GM19397 (cell line): ENCODE data around the gene MYH16.
"Not testable (repeated sequence)": the region's sequence is repeated elsewhere in the genome, so short reads cannot be mapped to it uniquely, and the experiment has no call there.

Experiments used
- ATAC-seq: cut with Tn5 transposase; IDR thresholded peaks from one replicate; pipeline ENCODE4 v1.9.1; 2021; ENCODE audit warnings: mild to moderate bottlenecking, moderate library complexity; ENCODE audit not compliant: unreplicated experiment

The MYH16 gene

DNA sequence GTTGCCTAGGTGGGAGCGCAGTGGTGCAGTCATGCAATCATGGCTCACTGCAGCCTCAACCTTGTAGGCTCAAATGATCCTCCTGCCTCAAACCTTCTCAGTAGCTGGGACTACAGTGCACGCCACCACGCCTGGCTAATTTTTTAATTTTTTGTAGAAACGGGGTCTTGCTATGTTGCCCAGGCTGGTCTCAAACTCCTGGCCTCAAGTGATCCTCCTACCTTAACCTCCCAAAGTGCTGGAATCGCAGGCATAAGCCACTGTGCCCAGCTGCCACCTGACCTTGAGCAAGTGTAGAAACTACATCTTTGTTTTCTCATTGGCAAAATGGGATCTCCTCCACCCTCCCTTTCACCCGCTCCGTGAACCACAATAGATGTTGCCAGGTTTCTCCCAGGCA lies 15.0 kb upstream of the MYH16 start:
- no peak for ATAC-seq

DNA sequence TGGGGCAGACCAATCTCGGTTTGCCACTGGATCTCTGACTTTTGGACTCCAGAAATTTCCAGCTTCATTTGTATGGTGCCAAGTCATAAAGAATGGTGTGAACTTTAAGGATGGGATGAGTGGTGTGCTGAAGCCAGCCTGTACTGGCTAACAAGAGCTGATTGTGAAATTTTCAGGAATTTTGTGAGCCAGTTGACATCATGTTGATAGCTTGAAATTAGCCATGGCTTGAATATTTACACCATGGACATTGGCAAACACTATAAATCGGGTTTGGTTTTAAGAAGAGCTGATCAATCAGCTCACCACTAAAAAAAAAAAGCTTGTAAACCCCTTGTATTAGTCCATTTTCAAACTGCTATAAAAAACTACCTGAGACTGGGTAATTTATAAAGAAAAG lies 14.1 kb upstream of the MYH16 start:
- ATAC-seq = no peak

GRCh38 chr7:99260395-99260794 lies 12.2 kb upstream of the MYH16 start:
- no peak for ATAC-seq

- ATAC-seq = no peak
Measured at GRCh38 chr7:99261646-99262045, 11.0 kb upstream of the MYH16 start.

DNA sequence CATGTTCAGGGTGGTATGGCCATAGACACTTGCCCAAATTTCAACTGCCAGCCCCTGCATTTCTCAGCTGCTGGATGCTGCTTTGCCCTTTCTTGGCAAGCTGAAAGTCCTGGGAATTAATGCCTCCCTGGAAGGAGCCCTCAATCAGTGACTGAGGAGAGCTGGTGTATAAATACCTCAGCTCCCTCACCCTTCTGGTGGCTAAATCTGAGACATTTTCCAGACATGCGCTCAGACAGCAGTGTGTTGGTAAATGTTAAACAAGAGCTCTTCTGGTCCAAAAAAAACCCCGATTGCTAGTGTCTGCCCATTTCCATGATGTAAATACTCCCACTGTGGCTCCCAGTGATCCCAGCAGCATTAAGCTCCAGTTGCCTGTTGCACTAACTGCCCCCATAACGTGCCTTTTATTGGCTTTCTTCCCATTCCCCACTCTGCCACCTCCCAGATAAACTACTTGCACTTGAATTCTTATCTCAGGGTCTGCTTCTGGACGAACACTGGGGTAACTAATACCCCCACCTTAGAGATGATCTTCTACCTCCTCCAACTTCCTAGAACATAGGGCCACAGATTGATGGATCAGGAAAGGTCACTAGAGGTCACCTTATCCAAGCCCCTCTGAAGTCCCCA lies 6.7 kb upstream of the MYH16 start:
- no peak for ATAC-seq

GRCh38 chr7:99267481-99267840 lies 5.2 kb upstream of the MYH16 start:
- ATAC-seq = no peak

DNA sequence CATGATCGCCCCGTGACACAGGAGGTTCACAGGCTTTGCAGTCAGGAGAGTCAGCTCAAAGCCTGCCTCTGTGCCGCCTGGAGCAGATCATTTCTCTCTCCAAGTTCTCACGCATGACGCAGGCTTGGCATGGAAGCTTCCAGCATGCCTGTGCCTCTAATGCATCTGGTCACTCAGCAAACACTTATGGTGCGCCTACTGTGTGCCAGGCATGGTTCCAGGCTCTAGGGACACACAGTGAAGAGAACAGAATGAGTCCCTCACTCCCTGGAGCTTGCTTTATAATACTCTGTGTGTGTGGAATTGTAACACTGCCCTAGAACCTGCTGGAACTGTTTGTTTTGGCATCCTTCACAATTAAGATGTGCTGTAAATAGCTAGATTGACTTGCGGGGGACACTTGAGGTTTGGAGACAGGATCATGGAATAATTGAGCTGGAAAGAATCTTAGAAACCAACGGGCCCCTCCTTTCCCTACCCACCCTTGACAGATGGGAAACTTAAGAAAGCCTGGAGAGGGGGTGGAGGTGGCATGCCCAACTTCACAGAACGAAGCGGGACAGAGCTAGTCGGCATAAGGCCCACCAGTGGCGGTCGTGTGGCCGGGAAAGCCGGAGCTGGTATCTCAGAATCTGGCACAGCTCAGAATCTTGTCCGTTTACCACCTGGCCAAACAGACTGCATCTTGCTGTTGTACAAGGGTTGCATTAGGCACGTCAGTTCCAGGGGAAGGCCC lies 4.6 kb upstream of the MYH16 start:
- no peak for ATAC-seq

DNA sequence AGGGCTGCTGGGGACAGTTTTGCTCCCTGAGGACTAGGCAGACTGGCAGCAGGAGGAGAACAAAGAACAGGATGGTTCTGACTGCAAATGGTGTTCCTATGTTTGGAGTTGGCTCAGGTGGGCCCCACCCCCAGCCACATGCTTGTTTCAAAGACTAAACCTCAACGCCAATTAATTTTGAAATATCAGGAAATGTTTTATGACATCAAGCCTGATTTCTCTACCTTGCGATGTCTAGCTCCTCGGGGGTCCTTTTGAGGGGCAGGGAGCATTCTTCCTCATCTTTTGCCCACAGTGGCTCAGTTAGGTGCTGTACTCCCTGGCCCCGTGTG lies 4.1 kb upstream of the MYH16 start:
- no peak for ATAC-seq

GRCh38 chr7:99270702-99271101 lies 1.9 kb upstream of the MYH16 start:
- no peak for ATAC-seq

- not testable (repeated sequence) for ATAC-seq
Measured at GRCh38 chr7:99273561-99273960, 922 bp downstream of the MYH16 start.

DNA sequence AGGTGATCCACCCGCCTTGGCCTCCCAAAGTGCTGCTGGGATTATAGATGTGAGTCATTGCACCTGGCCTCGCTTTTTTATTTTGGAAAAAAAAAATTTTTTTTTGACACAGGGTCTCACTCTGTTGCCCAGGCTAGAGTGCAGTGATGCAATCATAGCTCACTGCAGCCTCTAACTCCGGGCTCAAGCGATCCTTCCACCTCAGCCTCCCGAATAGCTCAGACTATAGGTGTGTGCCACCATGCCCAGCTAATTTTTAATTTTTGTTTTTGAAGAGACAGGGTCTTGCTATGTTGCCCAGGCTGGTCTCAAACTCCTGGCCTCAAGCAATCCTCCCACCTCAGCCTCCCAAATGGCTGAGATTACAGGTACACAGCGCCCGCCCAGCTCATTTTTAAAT lies 2.3 kb downstream of the MYH16 start:
- ATAC-seq = not testable (repeated sequence)

DNA sequence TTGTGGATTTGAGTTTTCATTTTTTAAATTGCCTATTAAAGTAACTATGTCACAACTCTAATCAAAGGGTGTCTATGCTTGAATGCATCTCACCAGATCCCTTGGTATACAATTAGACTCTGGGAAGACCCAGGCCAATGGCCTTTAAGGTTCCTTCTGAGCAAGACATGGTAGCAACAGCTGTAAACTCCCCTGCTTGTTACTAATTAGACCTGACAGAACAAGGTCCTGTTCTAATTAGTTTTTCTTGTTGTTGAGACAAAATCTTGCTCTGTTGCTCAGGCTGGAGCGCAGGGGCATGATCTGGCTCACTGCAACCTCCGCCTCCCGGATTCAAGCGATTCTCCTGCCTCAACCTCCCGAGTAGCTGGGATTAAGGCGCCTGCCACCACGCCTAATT lies 2.9 kb downstream of the MYH16 start:
- ATAC-seq = no peak

GRCh38 chr7:99278180-99278579 lies 5.5 kb downstream of the MYH16 start:
- no peak for ATAC-seq

DNA sequence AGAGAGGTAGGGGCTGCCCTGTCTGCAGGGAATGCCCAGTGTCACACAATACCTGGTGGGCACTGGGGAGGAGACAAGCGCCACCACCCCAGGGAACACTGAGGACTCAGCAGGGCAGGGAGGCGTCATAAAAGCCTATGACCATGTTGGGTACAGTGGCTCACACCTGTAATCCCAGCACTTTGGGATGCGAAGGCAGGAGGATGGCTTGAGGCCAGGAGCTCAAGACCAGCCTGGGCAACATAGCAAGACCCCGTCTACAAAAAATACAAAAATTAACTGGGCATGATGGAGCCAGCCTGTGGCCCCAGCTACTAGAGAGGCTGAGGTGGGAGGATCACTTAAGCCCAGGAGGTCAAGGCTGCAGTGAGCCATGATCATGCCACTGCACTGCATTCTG lies 11.5 kb downstream of the MYH16 start:
- not testable (repeated sequence) for ATAC-seq

DNA sequence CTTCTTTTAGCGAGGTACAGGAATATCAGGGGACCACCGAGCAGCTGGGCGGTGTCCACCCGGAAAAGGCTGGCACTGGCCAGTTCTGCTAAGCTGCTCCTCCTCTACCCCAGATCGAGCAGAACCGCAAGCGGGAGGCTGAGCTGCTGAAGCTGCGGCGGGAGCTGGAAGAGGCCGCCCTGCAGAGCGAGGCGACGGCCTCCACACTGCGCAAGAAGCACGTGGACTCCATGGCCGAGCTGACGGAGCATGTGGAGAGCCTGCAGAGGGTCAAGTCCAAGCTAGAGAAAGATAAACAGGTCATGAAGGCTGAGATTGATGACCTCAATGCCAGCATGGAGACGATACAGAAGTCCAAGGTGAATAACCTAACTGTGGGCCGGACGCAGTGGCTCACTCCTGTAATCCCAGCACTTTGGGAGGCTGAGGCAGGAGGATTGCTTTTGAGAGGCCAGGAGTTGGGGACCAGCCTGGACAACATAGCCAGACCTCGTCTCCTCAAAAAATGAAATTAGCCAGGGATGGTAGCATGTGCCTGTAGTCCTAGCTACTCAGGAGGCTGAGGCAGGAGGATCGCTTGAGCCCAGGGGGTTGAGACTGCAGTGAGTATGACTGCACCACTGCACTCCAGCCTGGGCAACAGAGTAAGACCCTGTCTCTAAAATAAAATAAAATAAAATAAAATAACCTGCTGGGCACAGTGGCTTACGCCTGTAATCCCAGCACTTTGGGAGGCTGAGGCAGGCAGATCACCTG lies 15.3 kb downstream of the MYH16 start:
- no peak for ATAC-seq

GRCh38 chr7:99289185-99289584 lies 16.5 kb downstream of the MYH16 start:
- ATAC-seq = no peak

DNA sequence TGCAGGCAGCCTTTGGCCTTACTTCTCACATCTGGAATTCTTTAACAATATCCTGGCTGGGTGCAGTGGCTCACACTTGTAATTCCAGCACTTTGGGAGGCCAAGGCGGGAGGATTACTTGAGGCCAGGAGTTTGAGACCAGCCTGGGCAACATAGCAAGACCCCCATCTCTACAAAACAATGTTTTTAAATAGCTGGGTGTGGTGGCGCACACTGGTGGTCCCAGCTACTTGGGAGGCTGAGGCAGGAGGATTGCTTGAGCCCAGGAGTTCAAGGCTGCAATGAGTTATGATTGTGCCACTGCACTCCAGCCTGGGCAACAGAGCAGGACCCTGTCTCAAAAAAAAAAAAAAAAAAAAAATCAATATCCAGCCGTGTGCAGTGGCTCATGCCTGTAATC lies 17.5 kb downstream of the MYH16 start:
- not testable (repeated sequence) for ATAC-seq

GRCh38 chr7:99290980-99291607 lies 18.5 kb downstream of the MYH16 start:
- no peak for ATAC-seq

DNA sequence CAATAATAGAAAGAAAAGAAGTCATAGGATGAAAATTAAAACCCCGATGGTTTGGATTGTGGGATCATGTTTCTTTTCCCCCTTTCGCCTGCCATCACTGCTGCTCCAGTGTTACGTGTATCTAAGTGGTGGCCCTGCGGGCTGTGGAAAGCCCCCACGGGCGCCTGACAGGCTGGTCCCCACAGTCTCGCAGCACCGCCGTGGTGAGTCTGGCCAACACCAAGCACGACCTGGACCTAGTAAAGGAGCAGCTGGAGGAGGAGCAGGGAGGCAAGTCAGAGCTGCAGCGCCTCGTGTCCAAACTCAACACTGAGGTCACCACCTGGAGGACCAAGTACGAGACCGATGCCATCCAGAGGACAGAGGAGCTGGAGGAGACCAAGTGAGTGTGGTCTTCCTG lies 19.5 kb downstream of the MYH16 start:
- no peak for ATAC-seq

DNA sequence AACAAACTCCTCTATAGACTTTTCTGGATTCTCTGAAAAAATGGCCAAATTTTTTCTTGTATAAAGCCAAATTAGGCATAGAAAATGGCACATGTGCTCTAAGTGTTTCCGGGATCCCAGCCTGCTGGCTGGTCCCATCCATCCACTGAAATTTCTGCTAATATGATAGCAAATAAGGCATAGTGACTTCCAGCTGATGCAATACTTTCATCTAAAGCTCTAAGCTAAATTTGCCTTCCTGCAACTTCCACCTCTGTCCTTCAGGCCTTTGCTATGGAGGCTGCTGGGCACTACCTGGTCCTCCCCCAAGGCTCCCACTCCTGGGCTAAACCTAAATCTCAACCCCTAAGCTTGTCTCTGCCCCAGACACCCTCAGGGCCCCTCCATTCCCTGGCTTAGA lies 20.5 kb downstream of the MYH16 start:
- ATAC-seq = no peak

DNA sequence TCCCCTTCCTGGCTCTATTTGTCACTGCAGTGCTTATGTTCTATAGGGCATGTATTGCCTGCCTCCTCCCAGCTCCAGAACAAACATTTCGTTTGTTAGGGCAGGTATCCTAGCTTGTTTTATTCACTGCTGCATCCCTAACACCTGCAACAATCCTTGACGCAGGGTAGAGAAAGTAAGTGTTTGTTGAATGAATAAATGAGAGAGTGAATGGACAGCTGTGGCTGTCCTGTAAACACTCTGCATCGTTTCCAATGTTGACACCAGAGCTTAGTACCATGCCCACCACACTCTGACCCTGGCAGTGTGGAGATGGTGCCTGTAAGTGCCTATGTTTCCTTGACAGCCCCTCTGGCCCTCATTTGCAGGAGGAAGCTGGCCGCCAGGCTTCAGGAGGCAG lies 21.0 kb downstream of the MYH16 start:
- no peak for ATAC-seq

DNA sequence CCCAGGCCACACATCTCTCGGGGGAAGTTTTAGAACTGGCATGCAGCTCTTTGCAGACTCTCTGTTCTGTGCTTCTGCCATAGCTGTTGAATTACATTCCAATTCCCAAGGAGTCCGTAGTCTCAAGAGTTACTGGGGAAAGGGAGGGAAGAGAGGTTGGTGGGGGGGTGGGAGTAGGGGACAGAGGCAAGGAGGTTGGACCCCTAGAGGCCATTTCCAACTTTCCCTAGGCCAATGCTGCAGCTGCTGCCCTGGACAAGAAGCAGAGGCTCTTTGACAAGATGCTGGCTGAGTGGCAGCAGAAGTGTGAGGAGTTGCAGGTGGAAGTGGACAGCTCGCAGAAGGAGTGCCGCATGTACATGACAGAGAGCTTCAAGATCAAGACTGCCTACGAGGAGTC lies 23.8 kb downstream of the MYH16 start:
- no peak for ATAC-seq
